HG03066 (cell line): Measurements from ENCODE around the gene ZNF428.
"Not testable (repeated sequence)": the region's sequence is repeated elsewhere in the genome, so short reads cannot be mapped to it uniquely, and the experiment has no call there.

Source experiments
- ATAC-seq: cut with Tn5 transposase; IDR thresholded peaks from one replicate; pipeline ENCODE4 v1.9.1; 2021; ENCODE audit warnings: low read depth; ENCODE audit not compliant: unreplicated experiment

The ZNF428 gene

DNA sequence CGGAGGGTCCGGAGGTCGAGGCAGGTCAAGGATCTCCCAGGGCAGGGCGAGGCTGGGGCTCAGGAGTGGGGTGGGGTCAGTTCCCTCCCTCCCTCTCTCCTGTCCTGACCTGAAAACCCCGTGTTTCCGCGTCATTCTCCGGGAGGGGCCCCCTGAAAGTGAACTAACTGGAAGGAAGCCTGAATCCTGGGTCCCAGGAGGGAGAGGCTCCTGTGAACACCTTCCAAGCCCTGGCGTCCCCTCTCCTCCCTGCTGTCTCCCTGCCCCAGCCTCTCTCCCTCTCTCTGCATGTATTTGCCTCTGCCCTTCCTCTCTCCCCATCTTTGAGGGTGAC lies 21.0 kb upstream of the ZNF428 start:
- no peak for ATAC-seq

GRCh38 chr19:43639519-43640423 lies 20.3 kb upstream of the ZNF428 start, which contains the start of gene CADM4:
TSS of gene CADM4 (minus strand) at chr19:43639850. CDS start at chr19:43639790, 60 bp downstream.
- no peak for ATAC-seq

GRCh38 chr19:43638995-43639518 lies 19.6 kb upstream of the ZNF428 start:
- ATAC-seq: no peak

- no peak for ATAC-seq
Measured at GRCh38 chr19:43638214-43638994, 19.0 kb upstream of the ZNF428 start.

- no peak for ATAC-seq
Measured at GRCh38 chr19:43636121-43636683, 16.8 kb upstream of the ZNF428 start.

DNA sequence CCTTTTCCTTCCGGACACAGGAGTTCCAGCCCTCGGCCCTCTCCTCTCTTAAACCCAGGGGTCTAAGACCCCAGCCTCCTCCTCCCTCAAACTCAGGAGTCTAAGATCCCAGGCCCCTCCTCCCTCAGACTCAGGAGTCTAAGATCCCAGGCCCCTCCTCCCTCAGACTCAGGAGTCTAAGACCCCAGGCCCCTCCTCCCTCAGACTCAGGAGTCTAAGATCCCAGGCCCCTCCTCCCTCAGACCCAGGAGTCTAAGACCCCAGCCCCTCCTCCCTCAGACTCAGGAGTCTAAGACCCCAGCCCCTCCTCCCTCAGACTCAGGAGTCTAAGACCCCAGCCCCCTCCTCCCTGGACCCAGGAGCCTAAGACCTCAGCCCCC lies 16.1 kb upstream of the ZNF428 start:
- ATAC-seq: not testable (repeated sequence)

DNA sequence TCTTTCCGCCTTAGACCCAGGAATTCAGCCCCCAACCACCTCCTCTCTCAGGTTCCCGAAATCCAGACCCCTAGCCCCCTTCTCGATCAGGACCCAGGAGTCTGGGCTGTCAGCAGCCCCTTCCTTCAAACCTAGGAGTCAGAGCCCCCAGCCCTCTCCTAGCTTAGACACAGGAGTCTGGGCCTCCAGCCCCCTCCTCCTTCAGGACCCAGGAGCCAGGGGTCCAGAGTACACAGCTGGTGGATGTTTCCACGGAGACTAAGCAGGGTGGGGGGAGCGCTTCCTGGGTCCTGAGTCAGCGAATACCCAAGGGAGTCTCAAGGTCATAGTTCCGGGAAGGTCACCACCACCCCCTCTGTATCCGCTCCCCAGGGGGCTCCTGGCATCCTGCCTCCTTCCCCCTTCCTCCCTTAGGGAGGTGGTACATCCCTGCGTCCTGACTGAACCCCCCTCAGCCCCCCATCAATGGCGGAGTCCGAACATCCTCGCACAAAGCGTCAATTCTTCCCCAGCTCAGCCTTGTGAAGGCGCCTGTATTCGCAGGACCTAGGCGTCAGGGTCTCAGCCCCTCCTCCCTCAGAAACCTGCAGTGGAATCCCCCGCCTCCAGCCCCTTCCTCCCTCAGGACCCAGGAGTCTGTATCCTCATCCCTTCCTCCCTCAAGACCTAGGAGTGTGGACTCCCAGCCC lies 15.6 kb upstream of the ZNF428 start:
- no peak for ATAC-seq

- ATAC-seq: no peak
Measured at GRCh38 chr19:43634506-43634871, 15.1 kb upstream of the ZNF428 start.

DNA sequence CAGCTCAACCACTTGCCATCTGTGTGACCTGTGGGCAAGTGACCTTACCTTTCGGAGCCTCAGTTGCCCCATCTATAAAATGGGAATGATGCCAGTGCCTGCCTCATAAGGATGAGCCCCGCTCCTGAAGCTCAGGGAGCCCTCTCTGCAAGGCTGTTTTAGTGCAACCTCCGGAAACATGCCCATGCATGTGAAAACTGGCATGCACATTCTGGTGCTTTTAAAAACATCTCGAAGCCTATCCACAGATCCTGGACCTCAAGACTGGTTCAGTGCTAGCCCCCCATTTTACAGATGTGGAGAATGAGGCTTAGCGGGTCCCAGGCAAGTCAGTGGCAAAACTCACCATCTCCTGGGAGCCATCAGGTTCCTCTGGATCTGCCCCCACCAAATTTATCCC lies 14.6 kb upstream of the ZNF428 start:
- no peak for ATAC-seq

GRCh38 chr19:43633520-43633919 lies 14.1 kb upstream of the ZNF428 start:
- no peak for ATAC-seq

DNA sequence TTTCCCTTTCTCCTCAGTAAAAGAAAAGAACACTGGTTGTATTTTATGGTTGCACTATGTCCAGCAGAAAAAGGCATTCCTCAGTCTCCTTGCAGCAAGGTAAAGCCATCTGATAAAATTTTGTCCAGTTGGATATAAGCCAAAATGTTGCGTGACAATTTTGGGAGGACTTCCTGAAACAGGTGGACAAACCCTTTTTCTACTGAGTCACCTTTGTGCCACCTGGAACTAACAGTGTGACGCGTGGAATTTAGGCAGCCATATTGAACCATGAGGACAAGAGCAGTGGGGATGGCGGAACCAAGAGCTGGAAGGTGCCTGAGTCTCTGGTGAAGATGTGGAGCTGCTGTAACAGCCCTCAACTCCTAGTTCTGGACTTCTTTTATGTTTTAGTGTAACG lies 12.1 kb upstream of the ZNF428 start:
- no peak for ATAC-seq

- ATAC-seq: no peak
Measured at GRCh38 chr19:43628646-43629326, 9.4 kb upstream of the ZNF428 start.

DNA sequence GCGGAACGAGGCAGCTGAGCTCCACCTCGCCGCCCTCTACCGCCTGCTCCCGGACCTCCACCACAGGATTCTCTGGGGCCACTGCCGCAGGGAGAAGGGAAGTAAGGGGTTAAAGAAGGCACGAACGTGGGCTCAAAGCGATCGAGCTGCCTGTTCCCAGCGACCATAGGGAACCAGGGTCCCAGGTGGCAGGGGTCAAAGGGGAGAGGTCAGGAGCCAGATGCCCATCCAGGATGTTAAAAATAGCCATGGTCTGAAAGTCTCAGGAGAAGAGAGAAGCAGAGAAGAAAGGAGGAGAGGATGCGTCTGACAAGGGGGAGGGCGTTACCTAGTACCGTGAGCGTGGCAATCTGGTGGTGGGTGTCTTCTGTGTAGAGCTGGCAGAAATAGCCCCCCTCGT lies 7.4 kb upstream of the ZNF428 start:
- ATAC-seq: no peak

DNA sequence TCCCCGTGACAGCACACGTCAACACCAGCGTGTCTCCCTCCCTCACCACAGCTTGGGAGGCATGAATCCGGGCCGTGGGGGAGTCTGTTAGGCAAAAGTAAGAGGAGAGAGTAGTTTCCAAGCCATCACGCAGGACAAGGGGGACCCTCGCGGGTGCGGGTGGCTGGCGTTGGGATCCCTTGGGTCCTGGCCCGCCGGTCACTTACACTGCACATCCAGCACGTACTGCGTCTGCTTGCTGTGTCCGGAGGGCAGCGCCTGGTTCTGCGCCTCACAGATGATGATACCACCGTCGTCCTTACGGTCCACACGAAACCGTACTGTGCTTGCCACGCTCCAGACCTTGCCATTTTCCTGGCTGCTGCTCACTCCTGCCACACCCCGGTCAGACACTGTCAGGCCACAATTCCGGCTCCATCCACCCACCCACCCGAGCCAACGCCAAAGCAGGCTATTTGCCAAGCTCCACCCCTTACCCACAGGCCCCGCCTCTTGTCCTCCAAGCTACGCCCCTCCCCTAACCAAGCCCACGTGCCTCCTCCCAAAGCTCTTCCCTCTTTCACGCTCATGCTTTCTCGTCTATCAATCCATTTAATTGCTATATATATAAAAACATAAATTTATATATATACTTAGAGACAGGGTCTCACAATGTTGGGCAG lies 6.6 kb upstream of the ZNF428 start:
- no peak for ATAC-seq

- ATAC-seq: no peak
Measured at GRCh38 chr19:43624933-43625332, 5.5 kb upstream of the ZNF428 start.

DNA sequence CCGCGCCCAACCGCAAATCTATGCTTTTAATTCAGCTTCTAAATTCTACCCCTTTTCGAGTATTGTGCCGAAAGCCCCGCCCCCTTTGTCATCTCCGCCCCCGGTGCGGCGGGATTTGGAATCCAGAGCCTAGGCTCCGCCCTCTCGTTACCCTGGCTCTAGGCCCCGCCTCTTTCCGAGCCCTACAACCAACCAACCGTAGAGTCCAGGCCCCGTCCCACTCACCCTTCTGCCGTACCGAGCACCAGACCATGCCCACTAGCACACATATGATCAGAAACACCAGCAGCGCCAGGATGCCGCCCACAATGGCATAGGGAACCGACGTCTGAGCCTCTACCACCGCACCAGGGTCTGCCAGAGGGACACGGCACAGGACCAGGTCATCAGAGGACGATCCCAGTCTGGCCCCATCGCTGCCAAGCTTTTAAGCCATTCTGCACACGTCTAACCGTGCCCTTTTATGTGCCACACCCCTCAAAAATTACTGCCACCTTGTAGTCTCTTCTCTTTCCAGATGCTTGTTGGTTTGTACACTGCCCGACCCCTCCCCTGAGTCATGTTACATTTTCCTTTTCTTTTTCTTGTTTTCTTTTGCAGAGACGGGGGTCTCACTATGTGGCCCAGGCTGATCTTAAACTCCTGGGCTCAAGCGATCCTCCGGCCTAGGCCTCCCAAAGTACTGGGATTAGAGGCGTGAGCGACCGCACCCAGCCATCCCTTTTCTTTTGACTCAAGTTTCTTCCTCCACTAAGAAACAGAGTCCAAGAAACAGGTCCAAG lies 4.7 kb upstream of the ZNF428 start:
- ATAC-seq: no peak

- no peak for ATAC-seq
Measured at GRCh38 chr19:43622956-43623355, 3.5 kb upstream of the ZNF428 start.

GRCh38 chr19:43622070-43622469 lies 2.6 kb upstream of the ZNF428 start:
- no peak for ATAC-seq
